UCSD-AML1 (cell line): ENCODE results near the gene RBM46.
"Not testable (repeated sequence)": the region's sequence is repeated elsewhere in the genome, so short reads cannot be mapped to it uniquely, and the experiment has no call there.

Experiments
- DNase-seq: peaks from one replicate; lab custom pipeline; 2025; ENCODE audit not compliant: unreplicated experiment; lab: John Stamatoyannopoulos, UW

Gene RBM46

GRCh38 chr4:154836030-154836429 lies 55.0 kb downstream of the RBM46 start:
- DNase-seq, result no peak

DNA sequence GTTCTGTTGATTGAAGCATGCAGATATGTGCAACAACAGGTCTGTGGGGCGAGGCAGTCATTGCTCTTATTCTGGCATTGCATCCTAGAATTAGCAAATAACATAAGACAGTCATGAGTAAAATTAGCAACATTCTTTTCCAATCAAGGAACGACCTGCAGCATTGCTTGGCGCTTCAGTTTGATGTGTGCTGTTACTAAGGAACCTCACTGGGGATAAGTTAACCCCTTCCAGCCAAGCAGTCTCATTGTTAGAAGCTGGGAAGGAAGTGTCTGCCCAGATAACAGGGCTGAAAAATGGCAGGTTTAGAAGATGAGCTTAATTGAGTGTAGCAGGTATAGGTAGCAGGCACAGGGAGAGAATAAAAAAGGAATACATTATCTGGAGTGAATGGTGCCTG lies 55.4 kb downstream of the RBM46 start:
- DNase-seq, result no peak

DNA sequence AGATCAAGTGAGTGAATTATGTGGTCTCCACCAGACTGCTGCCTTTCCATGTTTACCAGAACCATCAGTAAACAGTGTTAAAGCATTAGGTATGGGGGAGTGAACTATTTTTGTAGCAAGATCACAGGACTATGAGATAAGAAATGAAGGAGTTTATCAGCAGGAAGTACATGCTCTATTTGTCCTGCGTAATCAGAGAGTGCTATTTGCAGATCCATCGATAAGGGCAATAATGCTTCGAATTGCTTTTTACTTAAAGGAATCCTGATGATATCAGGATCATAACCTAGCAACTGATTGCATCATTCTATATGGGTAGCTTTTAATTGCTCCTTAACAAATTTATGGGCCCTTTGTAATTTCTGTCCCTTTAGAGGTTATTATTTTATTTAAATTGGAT lies 57.1 kb downstream of the RBM46 start:
- DNase-seq, result no peak

DNA sequence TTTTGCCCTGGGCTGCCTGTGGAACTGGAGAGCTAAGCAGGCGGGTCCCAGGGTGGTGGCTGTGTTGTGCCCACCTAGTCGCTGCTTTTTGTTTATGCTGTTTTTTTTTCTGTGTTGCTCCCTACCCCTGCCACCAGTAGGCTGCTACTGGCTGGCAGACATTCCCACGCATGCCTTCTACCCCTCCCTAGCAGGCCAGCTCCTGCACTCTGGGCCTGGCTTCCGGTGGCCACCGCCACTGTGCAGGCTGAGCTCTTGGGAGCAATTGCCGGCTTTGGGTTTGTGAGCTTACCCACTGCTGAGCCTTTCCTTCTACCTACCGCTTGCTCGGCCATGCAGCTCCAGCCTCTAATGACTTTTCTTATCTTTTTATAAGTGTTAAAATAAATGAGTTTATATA lies 57.6 kb downstream of the RBM46 start:
- no peak for DNase-seq

DNA sequence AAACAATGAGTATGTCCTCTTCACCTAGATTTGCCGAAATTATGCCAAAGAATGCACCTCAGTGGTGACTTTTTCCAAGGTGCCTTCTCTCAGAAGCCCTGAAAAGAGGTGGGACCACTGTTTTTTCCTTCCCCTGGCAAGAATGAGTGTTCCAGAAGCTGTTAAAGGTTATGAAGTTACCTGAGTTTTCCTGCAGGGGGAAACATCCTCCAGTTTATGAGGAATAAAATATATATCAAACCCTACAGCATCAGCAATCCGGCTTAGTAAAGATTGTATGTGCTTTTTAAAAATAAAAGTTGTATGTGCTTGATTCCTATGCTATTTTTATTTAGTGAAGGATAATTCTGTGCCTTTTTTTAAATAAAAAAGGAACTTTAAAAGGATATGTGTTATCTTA lies 73.3 kb downstream of the RBM46 start:
- DNase-seq, result no peak

DNA sequence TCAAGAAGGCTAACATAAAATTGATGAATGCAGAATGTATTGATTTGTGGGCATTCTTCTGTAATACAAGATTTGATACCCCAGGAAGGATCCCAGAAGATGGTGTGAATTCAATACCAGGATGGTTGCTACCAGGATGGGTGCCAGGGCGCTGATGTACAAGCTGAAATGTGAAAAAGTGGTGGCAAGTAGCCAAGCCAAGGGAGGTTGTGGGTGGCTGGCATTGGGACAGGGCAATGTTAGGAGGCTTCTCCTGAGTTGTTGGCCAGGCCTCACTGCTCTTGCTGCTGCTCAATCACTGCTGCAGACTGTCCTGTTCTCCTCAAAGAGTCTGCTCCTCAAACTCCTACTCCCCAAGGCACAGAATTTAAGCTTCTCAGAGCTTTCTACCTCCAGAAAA lies 77.1 kb downstream of the RBM46 start:
- no peak for DNase-seq

GRCh38 chr4:154868414-154869194 lies 87.5 kb downstream of the RBM46 start:
- DNase-seq, result no peak

DNA sequence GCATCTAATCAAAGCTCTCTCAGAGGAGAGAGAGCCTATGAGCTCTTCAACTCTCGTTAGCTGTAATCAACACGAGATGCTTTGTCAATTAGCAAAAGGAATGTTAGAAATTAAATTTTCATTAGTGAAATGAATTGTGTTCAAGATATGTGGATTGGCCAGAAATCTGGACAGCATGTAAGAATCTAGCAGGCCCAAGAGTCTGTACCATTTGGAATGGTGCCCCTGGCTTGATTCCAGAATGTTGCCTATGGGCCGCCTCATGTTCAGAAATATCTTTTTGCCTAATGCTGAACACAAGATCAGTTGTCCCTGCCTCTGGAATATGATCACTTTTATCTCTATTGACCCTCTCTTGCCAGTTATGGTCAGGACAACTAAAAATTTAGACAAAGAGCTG lies 88.2 kb downstream of the RBM46 start:
- DNase-seq, result no peak

DNA sequence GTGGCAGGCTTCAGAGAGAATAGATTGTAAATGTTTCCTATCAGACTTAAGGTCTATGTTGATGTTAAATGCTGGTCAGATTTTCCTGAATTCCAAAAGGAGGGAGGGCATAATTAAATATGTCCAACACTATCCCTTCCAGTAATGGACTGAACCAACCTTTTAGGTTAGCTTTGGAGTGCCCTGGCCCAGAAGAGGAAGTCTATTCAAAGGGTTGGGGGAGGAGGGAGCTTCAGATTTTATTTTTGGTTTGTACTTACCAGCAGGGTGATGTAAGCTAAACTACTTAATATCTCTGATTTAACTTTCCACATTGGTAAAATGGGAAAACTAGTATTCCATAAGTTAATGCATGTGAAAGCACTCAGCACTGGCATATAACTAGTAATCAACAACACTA lies 91.1 kb downstream of the RBM46 start:
- no peak for DNase-seq

- not testable (repeated sequence) for DNase-seq
These were observed 93.0 kb downstream of the RBM46 start for GRCh38 chr4:154874049-154874448.

DNA sequence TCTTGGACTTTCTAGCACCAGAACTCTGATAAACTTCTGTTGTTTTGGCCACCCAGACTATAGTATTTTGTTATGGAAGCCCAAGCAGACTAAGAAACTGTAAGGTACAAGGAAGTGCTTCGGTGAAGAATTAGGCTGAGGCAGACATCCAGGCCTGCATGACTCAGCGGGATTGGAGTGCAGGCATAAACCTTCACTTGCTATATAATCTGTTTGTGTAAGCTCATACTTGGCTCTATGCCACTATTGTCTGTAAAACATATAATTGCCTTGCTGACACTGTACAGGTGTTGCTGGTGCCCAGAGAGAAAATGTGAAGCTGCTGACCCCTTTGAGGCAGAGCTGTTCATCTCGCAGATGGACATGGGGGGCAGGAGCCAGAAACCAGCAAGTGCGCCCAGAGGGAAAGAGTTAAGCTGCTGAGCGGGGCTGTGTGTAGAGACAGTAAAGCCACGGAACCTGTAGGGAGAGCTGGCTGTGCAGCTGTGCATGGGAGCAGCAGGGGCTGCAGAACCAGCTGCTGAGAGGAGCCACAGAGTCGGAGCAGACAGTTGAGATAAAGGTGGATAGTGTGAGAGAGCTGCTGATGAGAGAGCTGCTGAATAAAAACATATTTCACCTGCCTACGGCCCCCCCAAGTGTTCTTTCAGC lies 96.2 kb downstream of the RBM46 start:
- peak; percentile 8 for DNase-seq
